Measurements from ENCODE around the gene FOXJ2.
"Not testable (repeated sequence)": the region's sequence is repeated elsewhere in the genome, so short reads cannot be mapped to it uniquely, and the experiment has no call there.

The FOXJ2 gene

GRCh38 chr12:8087666-8088065 is 55.1 kb downstream of the FOXJ2 start:
- DNase-seq (ENCODE audit: extremely low read depth, low read depth), result no peak
- no peak for TF ChIP-seq CTCF (IDR thresholded peaks at IDR 0.05; ENCODE audit: low read depth, low read length)

- TF ChIP-seq CTCF (IDR thresholded peaks at IDR 0.05; ENCODE audit: low read depth, low read length), result no peak
- no peak for DNase-seq (ENCODE audit: extremely low read depth, low read depth)
Measured at GRCh38 chr12:8088574-8088973, 56.1 kb downstream of the FOXJ2 start.

GRCh38 chr12:8089277-8089676 is 56.8 kb downstream of the FOXJ2 start:
- not testable (repeated sequence) for DNase-seq (ENCODE audit: extremely low read depth, low read depth)

DNA sequence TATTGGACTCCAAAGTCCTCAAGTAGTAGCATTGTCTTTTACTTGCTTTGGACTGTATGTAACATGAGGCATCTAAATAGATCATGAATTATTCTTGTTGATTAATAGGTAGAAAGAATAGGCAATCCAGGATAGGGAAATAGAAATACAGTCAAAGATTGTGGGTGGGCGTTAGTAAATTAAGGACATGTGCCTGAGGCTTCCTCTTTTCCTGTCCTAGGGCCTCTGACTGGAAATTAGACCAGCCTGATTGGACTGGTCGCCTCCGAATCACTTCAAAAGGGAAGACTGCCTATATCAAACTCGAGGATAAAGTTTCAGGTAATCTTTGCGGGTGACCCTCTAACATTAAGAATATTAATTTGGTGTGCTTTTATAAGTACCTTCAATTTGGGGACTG is 57.2 kb downstream of the FOXJ2 start:
- DNase-seq (ENCODE audit: extremely low read depth, low read depth), result no peak
- no peak for TF ChIP-seq CTCF (IDR thresholded peaks at IDR 0.05; ENCODE audit: low read depth, low read length)

- TF ChIP-seq CTCF (IDR thresholded peaks at IDR 0.05; ENCODE audit: low read depth, low read length), result no peak
- no peak for DNase-seq (ENCODE audit: extremely low read depth, low read depth)
Measured at GRCh38 chr12:8093291-8093690, 60.8 kb downstream of the FOXJ2 start.

DNA sequence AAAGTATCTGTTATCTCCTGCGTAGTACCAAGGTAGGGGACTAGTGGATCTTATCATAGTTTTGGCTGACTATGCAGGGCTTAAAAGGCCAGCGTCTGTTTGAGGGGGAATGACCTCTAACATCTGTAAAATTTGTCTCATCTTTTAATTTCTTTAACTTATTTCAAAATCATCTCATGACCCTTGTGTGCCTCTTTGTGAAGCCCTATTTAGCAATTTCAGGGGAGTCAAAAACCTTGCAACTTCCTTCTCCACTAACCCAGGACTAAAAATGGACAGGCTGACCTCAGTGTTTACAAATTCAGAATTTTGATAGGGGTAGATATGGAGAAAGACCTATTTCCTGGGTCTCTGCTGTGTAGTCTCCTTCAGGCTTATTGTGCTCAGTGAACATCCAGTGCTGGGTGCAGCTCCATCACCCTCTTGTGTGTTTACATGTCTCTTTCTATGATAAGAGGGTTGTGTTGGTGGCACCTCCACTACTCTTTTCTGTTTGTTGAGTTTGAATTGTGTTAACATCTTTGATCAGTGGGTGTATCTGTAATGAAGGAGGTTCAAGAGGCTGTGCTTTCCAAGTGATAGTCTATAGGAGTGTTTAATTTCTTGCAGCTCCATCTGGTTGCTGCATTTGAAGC is 63.9 kb downstream of the FOXJ2 start:
- no peak for TF ChIP-seq CTCF (IDR thresholded peaks at IDR 0.05; ENCODE audit: low read depth, low read length)
- DNase-seq (ENCODE audit: extremely low read depth, low read depth), result no peak

DNA sequence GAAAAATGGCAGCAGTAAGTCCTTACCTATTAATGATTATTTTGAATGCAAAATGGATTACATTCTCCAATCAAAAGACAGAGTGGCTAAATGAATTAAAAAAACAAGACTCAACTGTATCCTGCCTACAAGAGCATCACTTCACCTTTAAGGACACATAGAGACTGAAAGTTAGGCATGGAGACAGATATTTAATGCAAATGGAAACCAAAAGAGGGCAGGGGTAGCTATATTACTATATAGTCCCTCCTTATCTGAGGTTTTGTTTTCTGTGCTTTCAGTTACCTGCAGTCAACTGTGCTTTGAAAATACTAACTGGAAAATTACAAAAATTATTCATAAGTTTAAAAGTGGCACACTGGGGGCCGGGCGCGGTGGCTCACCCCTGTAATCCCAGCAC is 66.7 kb downstream of the FOXJ2 start:
- no peak for DNase-seq (ENCODE audit: extremely low read depth, low read depth)
- TF ChIP-seq CTCF (IDR thresholded peaks at IDR 0.05; ENCODE audit: low read depth, low read length), result no peak

Measured in AG09319 (cell line).